Esophagus squamous epithelium (tissue), 4 donors: ENCODE results near the gene IFT43.

Source experiments
- CTCF ChIP-seq, 6 experiments: fragments of 450-650 bp in 4 of 6; fragments of 200-600 bp in 2 of 6; sonication (generic) in 2 of 6; IDR thresholded peaks; one replicate each; pipeline ENCODE4 v1.5.1; 2016 to 2019; ENCODE audit warnings: antibody characterized with exemption in 6 of 6, mild to moderate bottlenecking in 4 of 6, moderate library complexity in 4 of 6
- POLR2A ChIP-seq, 4 donors: fragments of 450-650 bp; IDR thresholded peaks; one replicate each; pipeline ENCODE4 v1.6.1; 2017; ENCODE audit warnings: antibody characterized with exemption in 4 of 4, mild to moderate bottlenecking in 4 of 4, moderate library complexity in 3 of 4

- TF ChIP-seq CTCF (IDR thresholded peaks at IDR 0.05) (no peak), POLR2A (IDR thresholded peaks at IDR 0.05) (no peak)
These were observed 8.0 kb downstream of the IFT43 start for GRCh38 chr14:75993567-75994041.
